GM12891 (cell line): ENCODE results near the gene GIGYF2.

Source experiments
- POLR2A ChIP-seq: IDR thresholded peaks from 2 replicates; pipeline ENCODE4 v1.6.1; 2011; ENCODE audit warnings: low read depth, low read length, control low read depth
- POLR2AphosphoS5 ChIP-seq: IDR thresholded peaks from 2 replicates; pipeline ENCODE4 v1.6.1; 2011; ENCODE audit warnings: low read depth, low read length, control low read depth
- SPI1 ChIP-seq: IDR thresholded peaks from 2 replicates; pipeline ENCODE4 v1.6.1; 2011; ENCODE audit warnings: low read depth, low read length, control low read depth
- TAF1 ChIP-seq: IDR thresholded peaks from 2 replicates; pipeline ENCODE4 v1.6.1; 2011; ENCODE audit warnings: low read depth, low read length, control low read depth

DNA sequence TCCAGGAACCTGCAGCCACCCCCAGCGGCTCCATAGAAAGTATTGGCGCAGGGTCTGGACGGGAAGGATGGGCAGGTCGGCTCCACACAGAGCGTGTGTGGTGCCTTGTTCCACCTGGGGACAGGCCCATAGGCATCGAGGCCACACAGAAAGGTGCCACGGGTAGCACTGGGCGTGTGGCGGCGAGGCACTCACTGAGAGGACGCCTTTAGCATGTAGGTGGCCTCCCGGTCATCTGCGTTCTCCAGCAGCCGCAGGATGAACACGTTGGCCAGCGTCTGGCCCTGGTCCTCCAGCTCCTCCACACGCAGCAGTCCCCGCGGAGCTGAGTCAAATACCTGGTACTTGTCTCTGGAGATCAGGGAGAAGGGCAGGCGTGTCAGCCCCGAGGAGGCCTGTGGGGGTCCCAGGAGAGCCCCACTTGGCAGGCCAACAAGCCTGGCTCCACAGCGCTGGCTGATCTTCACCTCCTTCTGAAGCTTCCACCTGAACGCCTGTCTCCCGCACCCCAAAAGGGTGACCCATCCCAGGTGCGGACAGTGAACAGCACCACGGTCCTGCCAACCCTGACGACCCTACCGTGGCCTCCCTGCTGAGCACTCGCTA is 186.1 kb downstream of the GIGYF2 start:
- TF ChIP-seq POLR2AphosphoS5 (no peak), POLR2A (no peak), TAF1 (no peak), SPI1 (no peak)
